Myometrial cell (primary cell): ENCODE data around the gene ADIPOR1. TPM values are rescaled to one million over a fixed set of nuclear protein-coding genes. Genes with fewer than 3 reads are reported as not detected.

Experiments
- total RNA-seq: library from RNA; depleted of rRNA; stranded (reverse); fragments of >200 nt; gene quantifications from 2 replicates; pipeline ENCODE4 v1.2.3, GENCODE V29; 2015

ADIPOR1 gene
- 62.8 and 83.6 TPM in 2 replicates for total RNA-seq

GRCh38 chr1:202957733-202958543 is at the start of gene ADIPOR1:
ADIPOR1 (minus strand) TSS chr1:202958312; CDS start chr1:202951070, 7,242 bp downstream.

GRCh38 chr1:203006948-203007871 is 49.1 kb upstream of the ADIPOR1 start, which contains the start of gene TMEM183A:
TMEM183A (plus strand) TSS chr1:203007374; CDS start chr1:203007466, 92 bp downstream.

GRCh38 chr1:202926581-202927491 is 31.3 kb downstream of the ADIPOR1 start, which contains the start of gene KLHL12:
KLHL12 (minus strand) TSS chr1:202927234; CDS start chr1:202925162, 2,072 bp downstream.

Other genes with a start within 250 kb of the ADIPOR1 start
- not detected in 2 replicates for gene SYT2, start 247.9 kb downstream of the ADIPOR1 start, total RNA-seq
- 30.8 and 32.6 TPM in 2 replicates for gene KDM5B, start 149.9 kb downstream of the ADIPOR1 start, total RNA-seq
- gene PCAT6, start 147.4 kb downstream of the ADIPOR1 start, total RNA-seq: 0.86 and 1.9 TPM in 2 replicates
- gene RABIF, start 69.2 kb downstream of the ADIPOR1 start, total RNA-seq: 3.7 and 5.0 TPM in 2 replicates
- 20.2 and 24.5 TPM in 2 replicates for gene KLHL12, start 31.1 kb downstream of the ADIPOR1 start, total RNA-seq
- 33.2 and 35.3 TPM in 2 replicates for gene CYB5R1, start 8.9 kb upstream of the ADIPOR1 start, total RNA-seq
- gene TMEM183A, start 49.1 kb upstream of the ADIPOR1 start, total RNA-seq: 82.2 and 83.5 TPM in 2 replicates
- not detected in 2 replicates for gene PPFIA4, start 68.2 kb upstream of the ADIPOR1 start, total RNA-seq
- gene MYOG, start 127.7 kb upstream of the ADIPOR1 start, total RNA-seq: not detected in 2 replicates
- 0.53 TPM in 1 of 2 replicates, not detected in the other for gene ADORA1, start 169.4 kb upstream of the ADIPOR1 start, total RNA-seq
- gene MYBPH, start 217.5 kb upstream of the ADIPOR1 start, total RNA-seq: 0.18 TPM in 1 of 2 replicates, not detected in the other
- gene CHI3L1, start 228.4 kb upstream of the ADIPOR1 start, total RNA-seq: 1.4 TPM in 1 of 2 replicates, not detected in the other